Activated effector memory CD4-positive, alpha-beta T cell treated with Interleukin-2 at 50 U/mL for 16 hours (primary cell): ENCODE data around the gene F8.
"Not testable (repeated sequence)": the region's sequence is repeated elsewhere in the genome, so short reads cannot be mapped to it uniquely, and the experiment has no call there.

Experiments
- DNase-seq: peaks from one replicate; pipeline ENCODE4 v3.0.0-alpha.2; 2020

F8 gene

DNA sequence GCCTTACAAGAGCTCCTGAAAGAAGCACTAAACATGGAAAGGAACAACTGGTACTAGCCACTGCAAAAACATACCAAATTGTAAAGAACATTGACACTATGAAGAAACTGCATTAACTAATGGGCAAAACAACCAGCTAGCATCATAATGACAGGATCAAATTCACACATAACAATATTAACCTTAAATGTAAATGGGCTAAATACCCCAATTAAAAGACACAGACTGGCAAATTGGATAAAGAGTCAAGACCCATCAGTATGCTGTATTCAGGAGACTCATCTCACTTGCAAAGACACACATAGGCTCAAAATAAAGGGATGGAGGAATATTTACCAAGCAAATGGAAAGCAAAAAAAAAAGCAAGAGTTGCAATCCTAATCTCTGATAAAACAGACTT, 154.0 kb downstream of the F8 start:
- DNase-seq: not testable (repeated sequence)

DNA sequence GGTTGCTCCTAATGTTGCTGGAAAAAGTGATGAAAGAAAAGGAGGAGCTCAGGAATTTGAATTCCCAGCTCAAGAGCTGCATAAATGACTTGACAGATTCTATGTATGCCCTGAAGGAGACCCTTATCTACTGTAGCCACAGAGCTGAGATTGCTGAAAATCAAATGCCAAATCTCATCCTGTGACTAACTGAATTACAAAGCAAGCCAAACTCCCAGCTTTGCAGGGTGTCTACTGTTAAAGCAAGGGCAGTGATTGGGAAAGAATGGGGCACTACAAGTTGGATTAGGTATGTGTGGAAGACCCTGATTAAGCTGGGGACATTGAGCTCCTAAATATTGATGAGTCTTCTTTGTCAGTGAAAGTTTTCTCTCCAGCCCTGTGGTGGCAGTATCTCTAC, 167.3 kb downstream of the F8 start:
- DNase-seq: no peak

DNA sequence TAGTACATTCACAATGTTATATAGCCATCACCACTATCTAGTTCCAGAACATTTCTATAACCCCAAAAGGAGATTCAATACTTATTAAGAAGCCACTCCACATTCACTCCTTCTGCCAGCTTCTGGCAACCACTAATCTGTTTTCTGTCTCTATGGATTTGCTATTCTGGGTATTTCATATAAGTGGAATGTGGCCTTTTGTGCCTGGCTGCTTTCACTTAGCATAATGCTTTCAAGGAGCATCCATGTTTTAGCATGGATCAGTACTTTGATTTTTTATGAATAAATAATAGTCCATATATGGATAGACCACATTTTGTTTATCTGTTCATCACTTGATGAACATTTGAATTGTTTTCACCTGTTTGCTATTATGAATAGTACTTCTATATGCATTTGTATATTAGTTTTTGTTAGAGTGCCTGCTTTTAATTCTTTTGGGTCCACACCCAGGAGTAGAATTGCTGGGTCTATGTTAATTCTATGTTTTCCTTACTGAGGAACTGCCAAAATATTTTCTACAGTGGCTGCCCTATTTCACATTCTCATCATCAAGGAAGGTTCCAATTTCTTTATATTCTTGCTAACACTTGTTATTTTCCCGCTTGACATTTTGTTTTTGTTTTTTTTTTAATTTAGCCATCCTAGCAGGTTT, 171.4 kb downstream of the F8 start:
- DNase-seq: no peak

DNA sequence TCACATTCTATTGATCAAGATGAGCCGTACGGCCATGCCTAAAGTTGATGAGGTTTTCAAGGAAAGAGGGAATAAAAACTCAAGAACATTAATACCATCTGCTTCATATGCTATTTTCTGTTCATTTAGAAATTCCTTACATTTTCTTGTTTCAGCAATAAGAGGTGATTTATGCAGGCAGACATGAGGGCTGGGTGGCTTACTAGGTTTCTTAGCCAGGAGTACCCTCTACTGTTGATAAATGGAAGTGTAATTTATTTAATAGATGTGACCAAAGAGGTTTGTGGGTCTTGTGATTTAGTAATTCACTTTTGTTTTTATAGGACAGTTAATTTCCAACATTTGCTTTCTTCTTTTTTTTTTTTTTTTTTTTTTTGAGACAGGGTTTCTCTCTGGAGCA, 181.7 kb downstream of the F8 start:
- no peak for DNase-seq

DNA sequence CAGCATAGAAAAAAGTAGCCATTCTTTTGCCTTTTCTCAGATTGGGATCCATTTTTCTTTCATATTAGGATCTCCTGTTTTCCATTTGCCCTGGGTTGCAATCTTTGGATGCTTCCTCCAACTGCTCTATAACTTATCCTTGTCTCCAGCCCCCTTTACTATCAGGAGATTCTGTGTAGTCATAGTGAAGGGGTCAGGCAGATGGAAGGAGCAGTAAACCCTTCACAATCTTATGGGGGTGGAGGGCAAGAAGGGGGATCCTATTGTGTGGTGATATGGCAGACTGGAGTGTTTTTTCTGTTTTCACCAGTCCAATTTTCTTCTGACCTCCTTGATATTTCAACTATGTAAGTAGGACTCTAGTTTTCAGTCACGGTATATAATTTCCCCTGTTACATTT, 186.4 kb downstream of the F8 start:
- no peak for DNase-seq

GRCh38 chrX:154834562-154834961, 188.0 kb downstream of the F8 start, which contains the start of gene SMIM9:
Gene SMIM9, minus strand, starts transcription at chrX:154834662. Its CDS starts 3,806 bp downstream, at chrX:154830856.
- no peak for DNase-seq

DNA sequence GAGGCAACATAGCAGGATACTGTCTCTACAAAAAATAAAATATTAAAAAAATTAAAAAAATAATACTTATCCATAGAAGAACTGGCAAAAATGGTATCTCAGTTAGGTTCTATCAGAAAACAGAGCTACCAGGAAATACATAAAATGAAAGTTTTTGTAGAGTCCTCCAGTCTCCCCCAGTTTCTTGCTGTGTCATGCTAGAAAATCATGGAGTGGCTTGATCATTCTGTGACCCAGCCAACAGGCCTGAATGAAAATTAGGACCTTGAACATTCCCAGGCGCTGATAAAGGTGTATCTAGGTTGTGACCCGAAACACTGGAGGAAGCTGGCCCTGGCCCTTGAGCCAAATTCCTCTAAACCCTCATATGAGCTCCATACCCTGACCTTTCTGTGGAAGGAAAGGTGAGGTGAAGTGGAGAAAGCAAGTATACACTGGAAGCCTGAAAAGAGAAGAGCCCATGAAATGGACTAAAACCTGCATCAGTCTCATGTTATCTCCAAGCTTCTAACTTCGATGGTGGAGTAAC, 188.7 kb downstream of the F8 start:
- DNase-seq: no peak

- DNase-seq: no peak
Measured at GRCh38 chrX:154829926-154830442, 192.5 kb downstream of the F8 start.

- DNase-seq: no peak
Measured at GRCh38 chrX:154829134-154829533, 193.4 kb downstream of the F8 start.

DNA sequence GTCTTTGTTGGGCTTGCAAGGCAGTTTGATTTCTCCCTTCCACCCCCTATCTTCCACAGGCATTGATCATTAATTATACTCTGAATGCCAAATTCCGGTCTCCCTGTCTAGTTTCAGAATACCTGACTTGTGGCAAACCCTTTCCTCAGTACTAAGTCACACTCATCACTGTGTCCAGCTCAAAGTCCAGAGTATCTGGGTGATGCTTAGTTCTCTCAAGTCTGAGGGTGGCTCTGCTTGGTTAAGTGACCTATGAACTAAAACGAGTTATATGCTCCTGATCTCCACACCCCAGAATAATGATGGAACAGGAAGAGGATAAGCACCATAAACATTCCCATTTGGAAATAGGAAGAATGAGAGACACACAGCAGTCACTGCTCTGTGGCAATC, 194.5 kb downstream of the F8 start:
- no peak for DNase-seq

DNA sequence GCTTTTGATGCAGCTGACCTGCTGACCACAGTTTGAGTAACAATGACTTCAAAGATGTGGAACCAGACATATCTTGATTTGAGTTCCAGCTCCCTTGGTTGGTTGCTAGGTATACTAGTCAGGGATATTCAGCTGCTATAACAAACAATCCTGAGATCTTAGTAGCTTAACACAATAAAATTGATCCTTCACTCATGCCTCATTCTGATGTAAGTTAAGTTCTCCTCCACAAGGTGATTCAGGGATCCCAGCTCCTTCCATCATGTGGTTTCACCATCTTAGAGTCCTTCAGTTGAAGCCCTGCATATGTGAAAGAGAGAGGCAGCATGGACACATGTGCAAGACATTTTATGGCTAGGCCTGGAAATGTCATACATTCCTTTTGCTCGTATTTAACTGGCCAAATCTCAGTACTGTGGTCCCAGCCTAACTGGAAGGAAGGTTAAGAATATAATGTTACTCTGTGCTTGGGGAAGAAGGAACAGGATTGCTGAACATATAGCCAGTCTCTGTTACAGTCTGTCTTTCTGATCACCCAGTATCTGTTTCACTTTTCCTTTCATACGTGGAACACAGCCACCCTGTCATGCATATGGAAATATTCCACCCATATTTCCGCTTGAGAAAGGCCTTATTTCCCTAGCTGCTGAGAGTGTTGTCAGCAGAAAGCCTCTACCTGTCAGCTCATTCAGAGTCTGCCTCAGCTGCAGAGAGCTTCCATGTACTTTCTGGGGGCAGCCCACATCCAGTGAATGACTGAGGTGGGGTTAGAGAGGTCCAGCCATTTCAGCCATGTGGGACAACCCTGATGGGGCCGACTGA, 195.1 kb downstream of the F8 start:
- DNase-seq: no peak

DNA sequence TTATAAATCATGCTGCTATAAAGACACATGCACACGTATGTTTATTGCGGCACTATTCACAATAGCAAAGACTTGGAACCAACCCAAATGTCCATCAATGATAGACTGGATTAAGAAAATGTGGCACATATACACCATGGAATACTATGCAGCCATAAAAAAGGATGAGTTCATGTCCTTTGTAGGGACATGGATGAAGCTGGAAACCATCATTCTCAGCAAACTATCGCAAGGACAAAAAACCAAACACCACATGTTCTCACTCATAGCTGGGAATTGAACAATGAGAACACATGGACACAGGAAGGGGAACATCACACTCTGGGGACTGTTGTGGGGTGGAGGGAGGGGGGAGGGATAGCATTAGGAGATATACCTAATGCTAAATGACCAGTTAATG, 196.9 kb downstream of the F8 start:
- not testable (repeated sequence) for DNase-seq

DNA sequence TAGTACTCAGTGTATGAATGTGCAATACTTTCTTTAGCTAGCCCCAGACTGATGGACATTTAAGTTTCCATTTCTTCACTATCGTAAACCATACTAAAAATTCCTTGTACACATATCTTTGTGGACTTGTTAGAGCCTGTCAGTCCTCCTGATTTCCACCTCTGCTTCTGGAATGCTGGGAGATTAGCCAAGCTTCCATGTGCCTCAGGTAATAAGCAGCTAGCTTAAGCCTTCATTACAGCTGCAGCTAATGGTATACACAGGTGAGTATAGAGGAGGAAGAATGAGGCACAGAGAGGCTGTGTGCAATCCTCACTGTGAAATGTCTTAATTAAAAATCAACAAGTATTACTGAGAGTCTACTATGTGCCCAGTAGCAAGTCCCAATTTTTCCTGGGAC, 197.9 kb downstream of the F8 start:
- no peak for DNase-seq

GRCh38 chrX:154822029-154822428, 200.5 kb downstream of the F8 start:
- DNase-seq: no peak

- DNase-seq: no peak
Measured at GRCh38 chrX:154821523-154821922, 201.0 kb downstream of the F8 start.

DNA sequence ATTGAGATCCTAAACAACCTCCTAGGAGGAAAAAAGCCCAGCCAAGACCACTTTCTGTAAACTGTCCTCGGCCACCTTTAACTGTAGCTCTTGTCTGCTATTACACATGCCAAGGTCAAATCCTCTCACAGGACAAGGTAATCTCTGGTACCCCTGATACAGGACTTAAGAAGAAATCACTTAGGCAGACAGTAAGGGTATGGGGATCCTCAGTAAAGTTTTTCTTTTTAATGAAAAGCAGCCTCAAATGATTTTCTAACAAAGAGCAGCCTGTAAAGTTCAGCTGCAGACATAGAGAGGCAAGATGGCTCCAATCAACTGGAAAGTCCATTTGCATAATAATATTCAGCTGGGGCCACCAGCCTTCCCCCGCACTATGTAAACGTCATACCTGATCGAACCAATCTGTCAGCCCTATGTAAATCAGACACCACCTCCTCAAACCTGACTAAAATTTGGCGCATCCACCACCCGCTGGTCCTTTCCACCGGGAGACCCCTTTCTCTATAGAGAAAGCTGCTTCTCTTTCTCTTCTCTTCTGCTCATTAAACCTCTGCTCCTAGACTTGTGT, 202.7 kb downstream of the F8 start:
- DNase-seq: no peak

- DNase-seq: no peak
Measured at GRCh38 chrX:154818916-154819770, 203.4 kb downstream of the F8 start.

- DNase-seq: not testable (repeated sequence)
Measured at GRCh38 chrX:154817048-154817618, 205.4 kb downstream of the F8 start.

GRCh38 chrX:154816326-154816898, 206.1 kb downstream of the F8 start:
- not testable (repeated sequence) for DNase-seq

DNA sequence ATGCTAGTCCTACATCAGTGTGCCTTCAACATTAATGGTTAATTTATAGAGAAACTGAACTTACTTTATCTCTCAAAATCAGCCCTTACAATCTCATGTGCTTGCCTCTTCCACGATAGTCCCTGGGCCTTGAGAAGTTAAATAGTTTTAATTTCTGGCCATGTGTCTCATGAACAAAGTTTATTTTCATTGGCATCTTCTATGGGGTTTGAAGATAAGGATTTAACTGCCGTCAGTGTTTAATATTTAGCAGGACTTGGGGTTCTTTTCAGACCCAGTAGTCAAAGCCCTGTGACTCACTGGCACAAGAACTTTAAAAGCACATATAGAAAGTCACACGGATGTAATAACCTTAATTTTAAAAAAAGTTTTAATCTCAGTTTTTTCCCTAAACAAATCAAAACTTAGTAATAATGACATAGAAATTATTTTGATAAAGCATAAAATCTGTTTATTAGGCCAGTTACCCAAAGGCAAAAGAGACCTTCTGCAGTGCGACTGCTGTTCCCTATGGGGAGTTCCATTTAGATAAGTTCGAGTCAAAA, 207.2 kb downstream of the F8 start:
- DNase-seq: no peak

- DNase-seq: no peak
Measured at GRCh38 chrX:154813801-154814200, 208.7 kb downstream of the F8 start.
